LNCaP clone FGC (cell line): ENCODE data around the gene SERPINA12.

ENCODE experiments used
- DNase-seq: peaks from one replicate; pipeline ENCODE4 v3.0.0-alpha.2; 2011; ENCODE audit warnings: low read depth
- H3K4me3 ChIP-seq: 2 replicates; pipeline ENCODE4 v1.5.1; 2011; ENCODE audit warnings: mild to moderate bottlenecking, low read depth, low read length, control low read depth
- TF ChIP-seq, protein P1 (sequence below): IDR thresholded peaks from 2 replicates; pipeline ENCODE4 v1.5.1; 2012; ENCODE audit warnings: mild to moderate bottlenecking; ENCODE audit not compliant: control insufficient read depth, insufficient read depth; ENCODE audit errors: extremely low read depth

The SERPINA12 gene

DNA sequence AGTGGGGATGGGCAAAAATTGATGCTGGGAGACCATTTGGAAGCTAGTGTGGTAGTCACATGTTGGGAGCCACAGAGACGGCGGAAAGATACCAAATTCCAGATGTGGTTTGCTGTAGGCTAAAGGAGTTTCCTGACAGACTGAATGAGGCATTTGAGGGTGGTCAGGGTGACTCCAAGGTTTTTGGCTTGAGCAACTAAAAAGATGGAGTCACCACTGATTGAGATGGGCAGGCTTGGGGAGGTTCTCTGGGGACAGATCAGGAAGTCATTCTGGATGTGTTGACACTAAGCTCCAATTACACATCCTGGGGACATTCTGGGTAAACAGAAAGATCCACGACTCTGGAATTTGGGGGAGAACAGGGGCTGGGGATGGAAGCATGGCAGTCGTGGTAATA, 17.8 kb downstream of the SERPINA12 start:
- no peak overlapping the region for H3K4me3 ChIP-seq
- DNase-seq: no peak
- TF ChIP-seq, protein P1, sequence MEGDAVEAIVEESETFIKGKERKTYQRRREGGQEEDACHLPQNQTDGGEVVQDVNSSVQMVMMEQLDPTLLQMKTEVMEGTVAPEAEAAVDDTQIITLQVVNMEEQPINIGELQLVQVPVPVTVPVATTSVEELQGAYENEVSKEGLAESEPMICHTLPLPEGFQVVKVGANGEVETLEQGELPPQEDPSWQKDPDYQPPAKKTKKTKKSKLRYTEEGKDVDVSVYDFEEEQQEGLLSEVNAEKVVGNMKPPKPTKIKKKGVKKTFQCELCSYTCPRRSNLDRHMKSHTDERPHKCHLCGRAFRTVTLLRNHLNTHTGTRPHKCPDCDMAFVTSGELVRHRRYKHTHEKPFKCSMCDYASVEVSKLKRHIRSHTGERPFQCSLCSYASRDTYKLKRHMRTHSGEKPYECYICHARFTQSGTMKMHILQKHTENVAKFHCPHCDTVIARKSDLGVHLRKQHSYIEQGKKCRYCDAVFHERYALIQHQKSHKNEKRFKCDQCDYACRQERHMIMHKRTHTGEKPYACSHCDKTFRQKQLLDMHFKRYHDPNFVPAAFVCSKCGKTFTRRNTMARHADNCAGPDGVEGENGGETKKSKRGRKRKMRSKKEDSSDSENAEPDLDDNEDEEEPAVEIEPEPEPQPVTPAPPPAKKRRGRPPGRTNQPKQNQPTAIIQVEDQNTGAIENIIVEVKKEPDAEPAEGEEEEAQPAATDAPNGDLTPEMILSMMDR: no peak

DNA sequence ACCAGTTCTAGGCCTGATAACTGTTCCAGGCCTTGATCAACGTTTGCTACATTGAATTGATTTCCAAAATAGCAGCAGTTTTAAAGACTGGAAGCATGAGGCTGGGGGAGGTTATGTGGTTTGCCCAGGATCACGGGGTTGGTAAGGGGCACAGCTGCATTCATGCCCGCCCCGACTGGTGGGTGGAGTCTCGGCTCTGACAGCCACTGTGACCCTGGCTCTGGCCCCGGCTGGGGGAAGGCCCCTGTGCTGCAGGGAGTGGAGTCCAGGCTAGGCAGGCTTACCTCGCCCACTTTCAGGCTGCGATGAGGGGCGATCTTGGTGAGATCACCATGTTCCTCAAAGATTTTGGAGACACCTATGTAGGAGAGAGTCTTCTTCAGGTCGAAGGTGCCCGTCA, 19.9 kb downstream of the SERPINA12 start:
- TF ChIP-seq, protein P1: no peak
- no peak overlapping the region for H3K4me3 ChIP-seq
- DNase-seq: no peak

DNA sequence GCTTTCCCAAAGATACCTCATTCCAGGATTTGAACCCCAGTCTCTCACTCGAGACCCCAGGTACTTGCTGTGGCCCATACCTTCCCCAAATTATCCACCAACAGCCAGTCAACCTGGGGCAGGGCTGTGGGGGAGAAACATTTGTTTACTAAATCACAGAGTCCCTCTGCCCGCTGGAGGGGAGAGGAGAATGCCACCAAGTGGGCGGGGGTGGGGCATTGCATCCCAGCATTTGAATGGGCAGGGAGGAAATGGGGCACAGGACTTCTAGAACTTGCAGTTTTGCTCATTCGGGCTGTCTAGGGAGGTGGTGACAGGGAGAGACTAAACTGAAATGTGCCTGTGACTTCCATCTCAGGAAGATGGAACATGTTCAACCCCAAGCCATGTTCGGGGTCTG, 22.4 kb downstream of the SERPINA12 start:
- H3K4me3 ChIP-seq: no peak overlapping the region

DNA sequence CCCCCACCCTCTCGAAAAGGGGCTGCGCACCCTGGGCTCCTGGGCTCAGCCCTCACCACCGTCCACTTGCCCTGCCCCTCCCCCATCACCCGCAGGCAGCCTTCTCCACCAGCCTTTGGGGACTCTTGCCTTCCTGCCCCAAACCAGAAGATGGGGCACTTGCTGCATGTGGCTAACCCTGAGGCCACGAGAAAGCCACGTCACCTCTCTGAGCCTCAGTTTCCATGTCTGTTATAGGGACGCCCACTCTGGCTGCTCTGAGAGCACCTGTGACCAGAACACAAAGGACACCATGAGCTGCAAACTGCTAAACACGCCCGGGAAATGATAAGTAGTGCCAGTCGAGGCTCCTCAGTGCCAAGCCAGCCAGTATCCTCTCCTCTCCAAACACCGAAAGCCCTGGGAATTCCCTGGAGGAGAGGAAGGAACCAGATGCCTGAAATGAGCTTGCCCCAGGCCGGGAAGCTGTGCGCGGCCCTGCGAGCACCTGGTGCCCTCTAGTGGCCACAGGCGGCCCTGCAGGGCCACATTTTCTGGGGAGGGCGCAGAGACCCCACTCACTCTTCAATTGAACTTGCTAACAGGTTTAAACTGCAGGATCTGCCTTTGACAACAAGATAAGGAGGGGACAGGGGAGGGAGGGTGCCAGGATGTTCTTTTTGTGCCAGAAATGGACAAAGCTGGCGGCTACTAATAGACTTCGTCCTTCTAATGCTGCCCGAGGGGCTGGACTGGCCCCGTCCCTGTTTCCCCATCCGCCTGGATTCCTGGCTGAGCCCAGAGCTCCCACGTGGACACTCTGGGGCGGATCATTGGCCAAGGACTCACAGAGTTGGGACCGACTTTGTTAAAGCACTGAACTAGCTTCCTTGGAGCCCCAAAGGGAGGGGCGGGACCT, 23.1 kb downstream of the SERPINA12 start:
- no peak overlapping the region for H3K4me3 ChIP-seq
- TF ChIP-seq, protein P1: peak; percentile 94
- DNase-seq: peak; percentile 14

More for the DNA sequence above, 22.4 kb downstream of the SERPINA12 start:
- no peak for DNase-seq
- TF ChIP-seq, protein P1: no peak

DNA sequence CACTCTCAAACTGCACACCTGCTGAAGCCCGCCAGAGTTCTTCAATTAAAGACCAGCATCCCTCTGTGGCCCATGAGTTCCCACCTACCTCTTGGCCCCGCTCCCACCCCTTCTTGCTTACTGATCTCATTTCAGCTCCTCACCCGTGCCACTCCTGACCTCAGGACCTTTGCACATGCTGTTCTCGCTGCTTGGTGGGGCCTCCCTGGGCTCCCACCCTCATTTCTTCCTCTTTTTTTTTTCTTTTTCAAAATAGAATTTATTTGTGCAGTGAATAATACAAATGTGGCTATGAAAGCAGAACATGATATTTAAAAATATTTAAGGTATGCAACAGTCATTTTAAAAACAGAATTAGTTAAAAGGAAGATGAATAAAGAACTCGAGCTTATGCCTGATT, 24.8 kb downstream of the SERPINA12 start:
- no peak overlapping the region for H3K4me3 ChIP-seq
- DNase-seq: no peak

DNA sequence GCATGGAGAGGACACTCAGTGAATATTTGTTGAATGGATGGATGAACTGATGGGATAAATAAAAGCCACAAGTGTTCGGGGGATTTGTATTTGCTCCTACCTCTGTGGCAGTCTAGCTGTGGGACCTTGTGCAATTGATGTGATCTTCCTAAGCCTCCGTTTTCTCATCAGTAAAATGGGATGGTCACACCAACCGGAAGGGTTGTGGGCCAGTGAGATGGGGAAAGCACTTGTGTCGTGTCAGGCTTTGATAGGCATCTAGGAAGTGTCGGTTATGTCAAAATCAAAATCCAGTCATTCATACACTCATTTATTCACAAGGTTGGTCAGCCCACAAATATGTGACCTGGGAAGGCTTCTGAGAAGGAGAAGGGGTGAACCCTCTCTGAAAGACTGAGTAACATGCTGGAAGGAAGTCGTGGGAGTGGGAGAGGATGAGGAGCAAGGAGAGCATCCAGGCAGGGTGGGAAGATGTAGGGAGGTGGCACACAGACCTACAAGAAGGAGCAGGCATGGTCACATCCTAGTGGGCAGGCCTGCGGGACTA, 25.5 kb downstream of the SERPINA12 start:
- DNase-seq: no peak
- H3K4me3 ChIP-seq: no peak overlapping the region

More for the DNA sequence above, 24.8 kb downstream of the SERPINA12 start:
- TF ChIP-seq, protein P1: no peak

More for the DNA sequence above, 25.5 kb downstream of the SERPINA12 start:
- TF ChIP-seq, protein P1: no peak
